Stimulated activated CD8-positive, alpha-beta memory T cell treated with anti-CD3 and anti-CD28 coated beads, Interleukin-12 subunit alpha, Interleukin-12 subunit beta, amount 100 ng/mL, for 24 hours (primary cell): ENCODE data around the gene ARSJ.
A peak's percentile ranks its signal among the peaks of the same experiment; 100 is the strongest.

Experiments used
- DNase-seq: peaks from one replicate; pipeline ENCODE4 v3.0.0-alpha.2; 2020; ENCODE audit errors: extremely low read depth

The ARSJ gene

GRCh38 chr4:113899271-113900070 lies 80.0 kb downstream of the ARSJ start:
- no peak for DNase-seq

GRCh38 chr4:113893546-113893945 lies 85.9 kb downstream of the ARSJ start:
- DNase-seq, result no peak

- DNase-seq, result no peak
Measured at GRCh38 chr4:113888006-113888405, 91.4 kb downstream of the ARSJ start.

- no peak for DNase-seq
Measured at GRCh38 chr4:113885291-113885690, 94.2 kb downstream of the ARSJ start.

- no peak for DNase-seq
Measured at GRCh38 chr4:113884655-113885054, 94.8 kb downstream of the ARSJ start.

- DNase-seq, result no peak
Measured at GRCh38 chr4:113882668-113883067, 96.8 kb downstream of the ARSJ start.

- DNase-seq, result no peak
Measured at GRCh38 chr4:113881256-113881655, 98.2 kb downstream of the ARSJ start.

GRCh38 chr4:113880240-113881028 lies 99.0 kb downstream of the ARSJ start:
- DNase-seq, result no peak

GRCh38 chr4:113878668-113879067 lies 100.8 kb downstream of the ARSJ start:
- no peak for DNase-seq

- DNase-seq, result no peak
Measured at GRCh38 chr4:113874480-113874879, 105.0 kb downstream of the ARSJ start.

GRCh38 chr4:113873508-113873907 lies 105.9 kb downstream of the ARSJ start:
- no peak for DNase-seq

- no peak for DNase-seq
Measured at GRCh38 chr4:113872426-113873260, 106.8 kb downstream of the ARSJ start.

- DNase-seq, result no peak
Measured at GRCh38 chr4:113871080-113871479, 108.4 kb downstream of the ARSJ start.

- peak; percentile 40 for DNase-seq
Measured at GRCh38 chr4:113869743-113870375, 109.6 kb downstream of the ARSJ start.

GRCh38 chr4:113866611-113867010 lies 112.8 kb downstream of the ARSJ start:
- DNase-seq, result no peak

- no peak for DNase-seq
Measured at GRCh38 chr4:113858924-113859323, 120.5 kb downstream of the ARSJ start.

GRCh38 chr4:113851816-113852215 lies 127.6 kb downstream of the ARSJ start:
- DNase-seq, result no peak
